SK-N-SH (cell line): ENCODE data around the gene RAB42.

Experiments used
- CHD2 ChIP-seq: fragments of 150-350 bp; IDR thresholded peaks from 2 replicates; pipeline ENCODE4 v1.6.1; 2018; ENCODE audit warnings: low read length; ENCODE audit not compliant: partially characterized antibody
- CTCF ChIP-seq: fragments of 200-600 bp; sonication (generic); IDR thresholded peaks from 2 replicates; pipeline ENCODE4 v1.6.1; 2017; ENCODE audit warnings: antibody characterized with exemption, mild to moderate bottlenecking, moderate library complexity
- EZH2phosphoT487 ChIP-seq: fragments of 200-600 bp; sonication (generic); IDR thresholded peaks from 2 replicates; pipeline ENCODE4 v1.6.1; 2017; ENCODE audit warnings: low read depth, mixed run types, mild to moderate bottlenecking, antibody characterized with exemption, moderate library complexity, borderline replicate concordance
- GABPA ChIP-seq: IDR thresholded peaks from 2 replicates; pipeline ENCODE4 v1.4.0; 2012; ENCODE audit warnings: low read depth, mild to moderate bottlenecking
- MAX ChIP-seq: IDR thresholded peaks from 2 replicates; pipeline ENCODE4 v1.4.0; 2012; ENCODE audit warnings: low read depth
- PBX3 ChIP-seq: IDR thresholded peaks from 2 replicates; pipeline ENCODE4; 2012
- POLR2AphosphoS5 ChIP-seq: IDR thresholded peaks from 2 replicates; pipeline ENCODE4 v1.6.1; 2012; ENCODE audit warnings: low read depth, low read length
- RAD21 ChIP-seq: IDR thresholded peaks from 2 replicates; pipeline ENCODE4 v1.6.1; 2012; ENCODE audit warnings: mild to moderate bottlenecking, low read length
- REST ChIP-seq: IDR thresholded peaks from 2 replicates; pipeline ENCODE4 v1.6.1; 2012; ENCODE audit warnings: mild to moderate bottlenecking, low read depth, low read length, moderate library complexity
- SIN3A ChIP-seq: IDR thresholded peaks from 2 replicates; pipeline ENCODE4 v1.6.1; 2012; ENCODE audit warnings: low read depth, mild to moderate bottlenecking, low read length, moderate library complexity, borderline replicate concordance
- TEAD4 ChIP-seq: IDR thresholded peaks from 2 replicates; pipeline ENCODE4 v1.4.0; 2012; ENCODE audit warnings: mild to moderate bottlenecking, borderline replicate concordance; ENCODE audit not compliant: insufficient read depth
- YY1 ChIP-seq: IDR thresholded peaks from 2 replicates; pipeline ENCODE4 v1.4.0; 2012; ENCODE audit warnings: low read depth, mild to moderate bottlenecking

- no peak for TF ChIP-seq POLR2AphosphoS5
- TF ChIP-seq MAX = no peak
- TF ChIP-seq CTCF = no peak
- no peak for TF ChIP-seq REST
- TF ChIP-seq RAD21 = no peak
- TF ChIP-seq GABPA = no peak
- no peak for TF ChIP-seq TEAD4
- no peak for TF ChIP-seq SIN3A
- no peak for TF ChIP-seq PBX3
- TF ChIP-seq EZH2phosphoT487 = no peak
- TF ChIP-seq YY1 = no peak
- TF ChIP-seq CHD2 = no peak
These were observed 18.5 kb upstream of the RAB42 start for GRCh38 chr1:28573564-28573963.
